Endothelial cell of umbilical vein (primary cell): ENCODE results near the gene FYCO1. TPM values are rescaled to one million over a fixed set of nuclear protein-coding genes. Genes with fewer than 3 reads are reported as not detected.

Experiments
- BruUV-seq: library from RNA; stranded (reverse); fragments of 400-500 nt; replicated peaks from 2 replicates; lab custom pipeline; 2021; lab: Mats Ljungman, UMichigan
- CTCF ChIA-PET: fragments of 300-600, 350-600 bp; sonication (Branson Sonifier 250); formaldehyde crosslinking; loops from one replicate; lab custom pipeline; 2021; ENCODE audit warnings: antibody characterized with exemption, inconsistent platforms; lab: Charles Lee
- POLR2A ChIA-PET: fragments of 300-600, 350-600 bp; sonication (Branson Sonifier 250); formaldehyde crosslinking; loops from one replicate; lab custom pipeline; 2021; ENCODE audit warnings: antibody characterized with exemption, inconsistent platforms; lab: Charles Lee
- DNase-seq: peaks from one replicate; pipeline ENCODE4 v3.0.0-alpha.2; 2011; ENCODE audit warnings: low read depth, low spot score
- FAIRE-seq: peaks from 2 replicates; lab custom pipeline; 2011; peaks lifted over from hg19 to GRCh38; lab: Jason Lieb, UNC
- H2AFZ ChIP-seq: 2 replicates; pipeline ENCODE4 v1.6.0; 2012; ENCODE audit warnings: low read depth, low read length, control low read depth, inconsistent platforms
- H3K27ac ChIP-seq: 2 replicates; pipeline ENCODE4 v1.5.1; 2011; ENCODE audit warnings: low read depth, mild to moderate bottlenecking, control low read depth, low read length, moderate library complexity; ENCODE audit not compliant: insufficient read depth
- H3K27me3 ChIP-seq, 2 experiments: 2 replicates each; pipeline versions ENCODE4 v1.6.0 to v1.6.1; 2011; ENCODE audit warnings: low read length in 2 of 2, mixed read lengths in 1 of 2; ENCODE audit not compliant: control insufficient read depth in 2 of 2, insufficient read depth in 2 of 2
- H3K36me3 ChIP-seq, 2 experiments: 2 replicates in 1 of 2; 3 replicates in 1 of 2; pipeline ENCODE4 v1.5.1; 2011; ENCODE audit warnings: low read length in 2 of 2, mild to moderate bottlenecking in 1 of 2, moderate library complexity in 1 of 2; ENCODE audit not compliant: control insufficient read depth in 2 of 2, insufficient read depth in 2 of 2; ENCODE audit errors: extremely low read depth in 1 of 2
- H3K4me1 ChIP-seq: 3 replicates; pipeline ENCODE4 v1.5.1; 2011; ENCODE audit warnings: mild to moderate bottlenecking, low read length; ENCODE audit not compliant: control insufficient read depth, insufficient read depth; ENCODE audit errors: extremely low read depth
- H3K4me2 ChIP-seq: 2 replicates; pipeline ENCODE4 v1.6.1; 2011; ENCODE audit warnings: low read length, control low read depth, mixed read lengths; ENCODE audit not compliant: insufficient read depth
- H3K4me3 ChIP-seq, 3 experiments: fragments of 200-600 bp in 1 of 3; sonication (generic), shearing (Covaris generic) in 1 of 3; replicated peaks in 1 of 3; 2 replicates each; pipeline ENCODE4 v1.5.1; 2011 to 2016; ENCODE audit warnings: control low read depth in 3 of 3, low read length in 3 of 3, mild to moderate bottlenecking in 2 of 3, inconsistent platforms in 1 of 3, low read depth in 1 of 3, moderate library complexity in 1 of 3; ENCODE audit not compliant: insufficient read depth in 1 of 3
- H3K79me2 ChIP-seq: 2 replicates; pipeline ENCODE4 v1.6.0; 2012; ENCODE audit warnings: low read length, inconsistent platforms; ENCODE audit not compliant: control insufficient read depth, insufficient read depth
- H3K9ac ChIP-seq: replicated peaks from 2 replicates; pipeline ENCODE3; 2011; ENCODE audit warnings: low read length, control low read depth; ENCODE audit not compliant: insufficient read depth; ENCODE audit errors: extremely low read depth
- H3K9me1 ChIP-seq: replicated peaks from 3 replicates; pipeline ENCODE4 v1.6.0; 2011; ENCODE audit warnings: mild to moderate bottlenecking, low read length; ENCODE audit not compliant: control insufficient read depth, insufficient read depth; ENCODE audit errors: extremely low read depth
- H3K9me3 ChIP-seq: replicated peaks from 2 replicates; pipeline ENCODE4 v1.5.1; 2012; ENCODE audit warnings: low read length, inconsistent platforms; ENCODE audit not compliant: control insufficient read depth, insufficient read depth
- H4K20me1 ChIP-seq: replicated peaks from 2 replicates; pipeline ENCODE3; 2011; ENCODE audit warnings: mild to moderate bottlenecking, low read length; ENCODE audit not compliant: control insufficient read depth, insufficient read depth; ENCODE audit errors: extremely low read depth
- EZH2 ChIP-seq: IDR thresholded peaks from 2 replicates; pipeline ENCODE4 v1.6.1; 2012; ENCODE audit warnings: borderline replicate concordance, low read depth, mild to moderate bottlenecking, moderate library complexity, low read length, inconsistent platforms; ENCODE audit not compliant: severe bottlenecking
- FOS ChIP-seq: IDR thresholded peaks from 2 replicates; pipeline ENCODE4 v1.6.1; 2011; ENCODE audit warnings: mild to moderate bottlenecking, low read length, moderate library complexity, borderline replicate concordance; ENCODE audit not compliant: insufficient read depth
- GATA2 ChIP-seq: IDR thresholded peaks from 2 replicates; pipeline ENCODE4 v1.7.0; 2011; ENCODE audit warnings: low read depth, mild to moderate bottlenecking, moderate library complexity, mixed read lengths, low read length; ENCODE audit not compliant: insufficient read length, insufficient read depth
- JUN ChIP-seq: IDR thresholded peaks from 2 replicates; pipeline ENCODE4 v1.6.1; 2011; ENCODE audit warnings: borderline replicate concordance, low read depth; ENCODE audit not compliant: insufficient read length, insufficient read depth
- MYC ChIP-seq: IDR thresholded peaks from one replicate; pipeline ENCODE4 v1.6.1; 2011; ENCODE audit warnings: mild to moderate bottlenecking, low read depth, low read length
- POLR2A ChIP-seq: IDR thresholded peaks from 2 replicates; pipeline ENCODE4 v1.6.1; 2012; ENCODE audit warnings: low read depth, mild to moderate bottlenecking, control low read depth, low read length
- POLR2AphosphoS5 ChIP-seq: IDR thresholded peaks from 2 replicates; pipeline ENCODE4 v1.6.1; 2012; ENCODE audit warnings: low read depth, mild to moderate bottlenecking, control low read depth, low read length, moderate library complexity; ENCODE audit not compliant: insufficient read depth
- dilution Hi-C: fragments of 300-500 bp; cut with MboI; formaldehyde crosslinking; loops from one replicate; pipeline ENCODE4 v1.15.0; 2019; ENCODE audit warnings: low sequenced_read_pairs; ENCODE audit not compliant: extremely low pct_ligation_motif_present
- intact Hi-C: fragments of 100-400 bp; cut with micrococcal nuclease; formaldehyde crosslinking; loops from one replicate; pipeline ENCODE4 v1.10.0; 2022
- polyA plus RNA-seq, 4 experiments: library from polyadenylated mRNA; depleted of rRNA in 3 of 4; stranded (reverse) in 3 of 4; unstranded in 1 of 4; fragments of >200 nt; gene quantifications; 2 replicates each; pipeline versions ENCODE4 v1.2.1 to v1.2.3, GENCODE V29; 2011 to 2012; ENCODE audit warnings: missing spikeins in 1 of 4
- total RNA-seq: library from RNA; stranded (reverse); gene quantifications from 2 replicates; pipeline ENCODE4 v1.2.3, GENCODE V29; 2021
- TF ChIP-seq, protein P1 (sequence below), 2 donors: IDR thresholded peaks; 1 replicate in 1 of 2; 2 replicates in 1 of 2; pipeline ENCODE4 v1.5.1; 2011; ENCODE audit warnings: low read length in 2 of 2, mild to moderate bottlenecking in 2 of 2, moderate library complexity in 2 of 2, control low read depth in 1 of 2, inconsistent platforms in 1 of 2, low read depth in 1 of 2; ENCODE audit not compliant: insufficient read depth in 1 of 2; ENCODE audit errors: extremely low read depth in 1 of 2
- TF ChIP-seq, protein P2 (sequence below): IDR thresholded peaks from 2 replicates; pipeline ENCODE4 v1.6.1; 2011; ENCODE audit not compliant: insufficient read depth, insufficient read length

The FYCO1 gene
- total and polyA plus RNA-seq, 2 donors (not counting 3 experiments of a cell fraction or from before 2014, with no cell fraction given), result 13.9 to 20.8 TPM

DNA sequence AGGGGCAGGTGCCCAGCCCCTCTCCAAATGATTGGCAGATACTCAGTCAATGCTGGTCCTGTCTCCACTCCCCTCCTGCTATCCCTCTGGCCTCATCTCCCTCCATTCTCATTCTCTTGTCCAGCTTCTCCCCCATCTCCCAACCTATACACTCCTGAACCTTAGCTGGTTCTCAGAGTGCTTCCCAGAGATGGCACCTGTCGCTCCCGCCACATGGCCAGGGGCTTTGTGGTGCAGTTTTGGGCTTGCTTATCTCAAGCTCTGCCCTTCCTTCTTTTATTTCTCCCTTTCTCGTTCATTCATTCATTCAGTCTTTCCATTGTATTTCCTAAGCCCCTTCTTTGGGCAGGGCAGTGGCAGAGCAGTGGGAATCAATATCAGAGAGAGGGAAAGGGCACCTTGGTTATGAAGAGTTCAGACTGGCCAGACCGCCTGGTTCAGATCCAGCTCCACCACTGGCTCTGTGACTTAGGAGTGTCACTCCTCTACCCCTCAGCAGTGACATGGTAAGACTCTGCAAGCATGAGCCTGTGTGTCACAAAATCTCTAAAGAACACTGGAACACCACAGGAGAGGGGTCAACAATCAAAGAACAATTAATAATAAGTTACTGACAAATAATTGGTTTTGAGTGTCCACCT, 72.6 kb downstream of the FYCO1 start:
- Histone ChIP-seq H3K9me1 (no peaks in the 10 kb centered on the region), H3K27ac (no peak overlapping the region), H3K4me1 (no peaks in the 10 kb centered on the region), H3K9ac (no peak overlapping the region), H4K20me1 (no peaks in the 10 kb centered on the region), H3K36me3 (peaks cover 0 to 23% of the 10 kb centered on the region in 2 experiments), H3K27me3 (no peaks in the 10 kb centered on the region), H3K4me2 (no peak overlapping the region), H2AFZ (no peak overlapping the region), H3K9me3 (no peaks in the 10 kb centered on the region), H3K79me2 (no peaks in the 10 kb centered on the region), H3K4me3 (no peak overlapping the region)
- BruUV-seq, result no TSS peak
- POLR2A ChIA-PET, result no interaction called here
- CTCF ChIA-PET, result interaction anchor here (1.0 kb wide), 1 partner anchor 883 kb away, joined by 3 read pairs; no protein-coding TSS in a partner anchor
- TF ChIP-seq POLR2AphosphoS5, result no peak
- no peak for TF ChIP-seq MYC
- TF ChIP-seq, protein P1, sequence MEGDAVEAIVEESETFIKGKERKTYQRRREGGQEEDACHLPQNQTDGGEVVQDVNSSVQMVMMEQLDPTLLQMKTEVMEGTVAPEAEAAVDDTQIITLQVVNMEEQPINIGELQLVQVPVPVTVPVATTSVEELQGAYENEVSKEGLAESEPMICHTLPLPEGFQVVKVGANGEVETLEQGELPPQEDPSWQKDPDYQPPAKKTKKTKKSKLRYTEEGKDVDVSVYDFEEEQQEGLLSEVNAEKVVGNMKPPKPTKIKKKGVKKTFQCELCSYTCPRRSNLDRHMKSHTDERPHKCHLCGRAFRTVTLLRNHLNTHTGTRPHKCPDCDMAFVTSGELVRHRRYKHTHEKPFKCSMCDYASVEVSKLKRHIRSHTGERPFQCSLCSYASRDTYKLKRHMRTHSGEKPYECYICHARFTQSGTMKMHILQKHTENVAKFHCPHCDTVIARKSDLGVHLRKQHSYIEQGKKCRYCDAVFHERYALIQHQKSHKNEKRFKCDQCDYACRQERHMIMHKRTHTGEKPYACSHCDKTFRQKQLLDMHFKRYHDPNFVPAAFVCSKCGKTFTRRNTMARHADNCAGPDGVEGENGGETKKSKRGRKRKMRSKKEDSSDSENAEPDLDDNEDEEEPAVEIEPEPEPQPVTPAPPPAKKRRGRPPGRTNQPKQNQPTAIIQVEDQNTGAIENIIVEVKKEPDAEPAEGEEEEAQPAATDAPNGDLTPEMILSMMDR (IDR thresholded peaks at IDR 0.05; ENCODE audit: extremely low read depth in 1 of 2, insufficient read depth in 1 of 2, low read depth in 1 of 2, low read length in 2 of 2), result no peak
- no peak for TF ChIP-seq EZH2
- no peak for TF ChIP-seq POLR2A
- TF ChIP-seq JUN, result no peak
- TF ChIP-seq, protein P2, sequence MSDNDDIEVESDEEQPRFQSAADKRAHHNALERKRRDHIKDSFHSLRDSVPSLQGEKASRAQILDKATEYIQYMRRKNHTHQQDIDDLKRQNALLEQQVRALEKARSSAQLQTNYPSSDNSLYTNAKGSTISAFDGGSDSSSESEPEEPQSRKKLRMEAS, result no peak
- TF ChIP-seq GATA2, result no peak
- TF ChIP-seq FOS, result no peak
- intact Hi-C loops, result no loop called here
- FAIRE-seq (no peak), DNase-seq (no peak)
- dilution Hi-C loops, result no loop called here
